ENCODE results near the gene SLC38A1.

DNA sequence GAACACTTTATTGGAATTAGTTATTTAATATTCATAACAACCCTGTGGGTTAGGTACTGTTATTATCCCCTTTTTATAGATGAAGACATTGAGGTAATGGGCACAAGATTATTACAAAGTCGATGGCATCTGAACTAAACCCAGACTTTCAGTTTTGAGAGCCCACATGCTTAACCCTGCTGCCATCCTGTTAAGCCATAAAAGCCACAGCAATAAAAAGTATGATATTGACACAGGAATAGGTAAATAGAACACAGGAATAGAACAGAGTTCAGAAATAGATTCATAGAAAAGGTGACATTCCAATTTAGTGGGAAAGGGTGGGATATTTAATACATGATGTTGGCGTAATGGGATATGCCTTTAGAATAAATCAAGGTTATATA lies 119.8 kb downstream of the SLC38A1 start:
- no peak for TF ChIP-seq REST (IDR thresholded peaks at IDR 0.05; ENCODE audit: insufficient read depth in 1 of 2, low read depth in 2 of 2, low read length in 2 of 2)
- TF ChIP-seq SIN3A (IDR thresholded peaks at IDR 0.05; ENCODE audit: borderline replicate concordance, insufficient read depth, low read length) = no peak
- no peak for TF ChIP-seq POLR2AphosphoS5 (IDR thresholded peaks at IDR 0.05; ENCODE audit: low read depth, low read length)
